Activated naive CD8-positive, alpha-beta T cell treated with anti-CD3 and anti-CD28 coated beads, Interleukin-2, amount 10 ng/mL, durations not matched to agents 7 days and 5 days (primary cell): ENCODE results near the gene TMEM141. TPM values are rescaled to one million over a fixed set of nuclear protein-coding genes. Genes with fewer than 3 reads are reported as not detected.
"Not testable (repeated sequence)": the region's sequence is repeated elsewhere in the genome, so short reads cannot be mapped to it uniquely, and the experiment has no call there.

Experiments used
- ATAC-seq: fragments of 150-1000 bp; cut with Tn5 transposase; one replicate; pipeline ENCODE4 v1.10.0; 2021; ENCODE audit warnings: low read depth, moderate library complexity
- POLR2A ChIA-PET: fragments of 350-600 bp; sonication (Branson Sonifier 250); formaldehyde crosslinking; loops from one replicate; lab custom pipeline; 2021; ENCODE audit warnings: antibody characterized with exemption; lab: Charles Lee
- DNase-seq: peaks from one replicate; pipeline ENCODE4 v3.0.0; 2021
- H3K27ac Mint-ChIP-seq: one replicate; pipeline ENCODE4 v1.8.0; 2022; ENCODE audit warnings: mild to moderate bottlenecking, mixed read lengths
- H3K27me3 Mint-ChIP-seq: one replicate; pipeline ENCODE4 v1.8.0; 2022; ENCODE audit warnings: mild to moderate bottlenecking, moderate library complexity, mixed read lengths
- H3K36me3 Mint-ChIP-seq: one replicate; pipeline ENCODE4 v1.8.0; 2021; ENCODE audit warnings: mild to moderate bottlenecking, mixed read lengths
- H3K4me1 Mint-ChIP-seq: one replicate; pipeline ENCODE4 v1.8.0; 2021; ENCODE audit warnings: mixed read lengths
- H3K4me3 Mint-ChIP-seq: one replicate; pipeline ENCODE4 v1.8.0; 2022; ENCODE audit warnings: mild to moderate bottlenecking, moderate library complexity, mixed read lengths
- H3K9me3 Mint-ChIP-seq: one replicate; pipeline ENCODE4 v1.8.0; 2021; ENCODE audit warnings: mixed read lengths
- total RNA-seq, 2 experiments: library from RNA; stranded (reverse); gene quantifications; one replicate each; pipeline ENCODE4 v1.2.3, GENCODE V29; 2021

The TMEM141 gene
- total RNA-seq, 2 experiments from 2014 or later = 37.5 to 43.6 TPM

DNA sequence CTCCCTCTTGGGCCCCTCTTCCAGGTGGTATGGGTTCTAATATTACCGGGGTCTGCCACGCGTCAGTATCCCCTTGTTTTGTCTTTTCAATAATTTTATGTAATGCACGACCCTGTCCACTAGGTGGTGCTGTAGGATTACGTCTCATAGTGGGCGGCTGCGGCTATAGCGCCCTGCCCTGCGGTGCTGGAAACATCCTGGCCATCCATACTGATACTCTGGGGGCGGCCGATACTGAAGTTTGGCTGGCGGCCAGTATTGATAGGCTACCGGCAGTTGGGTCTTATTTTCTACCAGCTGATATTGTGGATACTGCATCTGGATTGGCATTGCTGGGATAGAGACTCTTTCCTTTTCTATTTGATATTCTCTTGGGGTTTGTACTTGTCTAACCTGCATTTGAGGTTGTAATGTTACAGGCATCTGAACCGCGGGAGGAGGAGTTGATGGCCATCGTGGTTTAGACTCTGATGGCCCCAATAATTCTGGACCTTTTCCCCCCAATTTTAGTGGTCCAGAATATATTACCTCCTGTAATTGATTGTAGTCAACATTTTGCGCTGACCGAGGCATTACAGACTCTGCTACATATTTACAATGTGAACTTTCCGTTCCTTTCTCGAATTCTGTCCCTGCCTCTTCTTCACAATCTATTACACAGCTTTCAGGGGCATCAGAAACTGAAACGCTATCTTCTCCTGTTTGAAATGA is 3.3 kb upstream of the TMEM141 start:
- H3K4me1 Mint-ChIP-seq = peaks cover 25% of the 10 kb centered on the region
- H3K9me3 Mint-ChIP-seq = no peaks in the 10 kb centered on the region
- no peak for ATAC-seq
- H3K4me3 Mint-ChIP-seq = peak overlapping the region; percentile 18
- peaks cover 3% of the 10 kb centered on the region for H3K27me3 Mint-ChIP-seq
- H3K27ac Mint-ChIP-seq = no peak overlapping the region
- DNase-seq = peak; percentile 68
- H3K36me3 Mint-ChIP-seq = no peaks in the 10 kb centered on the region
- POLR2A ChIA-PET = interaction anchor here (0.9 kb wide), 1 partner anchor 247 kb away, joined by 3 read pairs; no protein-coding TSS in a partner anchor

DNA sequence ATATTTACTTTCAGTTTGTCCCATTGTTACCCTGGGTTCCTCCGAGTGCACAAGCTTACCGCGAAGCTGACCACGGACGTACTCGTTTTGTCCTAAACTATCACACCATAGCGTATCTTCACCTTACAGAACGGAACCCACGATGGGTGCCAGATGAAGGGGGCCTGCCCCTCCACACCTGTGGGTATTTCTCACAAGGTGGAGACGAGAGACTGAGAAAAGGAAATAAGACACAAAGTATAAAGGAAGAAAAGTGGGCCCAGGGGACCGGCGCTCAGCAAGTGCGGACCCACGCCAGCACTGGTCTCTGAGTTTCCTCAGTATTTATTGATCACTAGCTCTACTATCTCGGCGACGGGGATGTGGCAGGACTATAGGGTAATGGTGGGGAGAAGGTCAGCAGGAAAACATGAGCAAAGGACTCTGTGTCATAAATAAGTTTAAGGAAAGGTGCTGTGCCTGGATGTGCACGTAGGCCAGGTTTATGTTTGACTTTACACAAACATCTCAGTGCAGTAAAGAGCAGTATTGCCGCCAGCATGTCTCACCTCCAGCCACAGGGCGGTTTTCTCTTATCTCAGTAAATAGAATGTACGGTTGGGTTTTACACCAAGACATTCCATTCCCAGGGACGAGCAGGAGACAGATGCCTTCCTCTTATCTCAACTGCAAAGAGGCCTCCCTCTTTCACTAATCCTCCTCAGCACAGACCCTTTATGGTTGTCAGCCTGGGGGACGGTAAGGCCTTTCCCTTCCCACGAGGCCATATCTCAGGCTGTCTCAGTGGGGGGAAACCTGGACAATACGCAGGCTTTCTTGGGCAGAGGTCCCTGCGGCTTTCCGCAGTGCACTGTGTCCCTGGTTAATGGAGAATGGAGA is 2.3 kb upstream of the TMEM141 start:
- POLR2A ChIA-PET = interaction anchor here (0.9 kb wide), 1 partner anchor 246 kb away, joined by 3 read pairs; no protein-coding TSS in a partner anchor
- peak overlapping the region; percentile 16 for H3K4me3 Mint-ChIP-seq
- ATAC-seq, H3K36me3 Mint-ChIP-seq, DNase-seq, H3K27ac Mint-ChIP-seq, H3K27me3 Mint-ChIP-seq, H3K9me3 Mint-ChIP-seq: not testable (repeated sequence)
- H3K4me1 Mint-ChIP-seq = peaks cover 25% of the 10 kb centered on the region

DNA sequence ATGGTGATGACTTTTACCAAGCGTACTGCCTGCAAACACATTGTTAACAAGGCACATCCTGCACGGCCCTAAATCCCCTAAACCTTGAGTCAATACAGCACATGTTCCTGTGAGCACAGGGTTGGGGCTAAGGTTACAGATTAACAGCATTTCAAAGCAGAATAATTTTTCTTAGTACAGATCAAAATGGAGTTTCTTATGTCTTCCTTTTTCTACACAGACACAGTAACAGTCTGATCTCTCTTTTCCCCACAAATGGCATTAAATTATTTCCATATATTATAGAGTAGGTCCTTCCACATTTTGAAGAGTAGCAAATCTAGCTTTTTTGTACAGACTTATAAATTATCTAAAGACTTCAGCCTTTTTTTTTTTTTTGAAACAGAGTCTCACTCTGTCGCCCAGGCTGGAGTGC is 1.6 kb upstream of the TMEM141 start:
- POLR2A ChIA-PET = no interaction called here
- H3K27ac Mint-ChIP-seq = no peak overlapping the region

DNA sequence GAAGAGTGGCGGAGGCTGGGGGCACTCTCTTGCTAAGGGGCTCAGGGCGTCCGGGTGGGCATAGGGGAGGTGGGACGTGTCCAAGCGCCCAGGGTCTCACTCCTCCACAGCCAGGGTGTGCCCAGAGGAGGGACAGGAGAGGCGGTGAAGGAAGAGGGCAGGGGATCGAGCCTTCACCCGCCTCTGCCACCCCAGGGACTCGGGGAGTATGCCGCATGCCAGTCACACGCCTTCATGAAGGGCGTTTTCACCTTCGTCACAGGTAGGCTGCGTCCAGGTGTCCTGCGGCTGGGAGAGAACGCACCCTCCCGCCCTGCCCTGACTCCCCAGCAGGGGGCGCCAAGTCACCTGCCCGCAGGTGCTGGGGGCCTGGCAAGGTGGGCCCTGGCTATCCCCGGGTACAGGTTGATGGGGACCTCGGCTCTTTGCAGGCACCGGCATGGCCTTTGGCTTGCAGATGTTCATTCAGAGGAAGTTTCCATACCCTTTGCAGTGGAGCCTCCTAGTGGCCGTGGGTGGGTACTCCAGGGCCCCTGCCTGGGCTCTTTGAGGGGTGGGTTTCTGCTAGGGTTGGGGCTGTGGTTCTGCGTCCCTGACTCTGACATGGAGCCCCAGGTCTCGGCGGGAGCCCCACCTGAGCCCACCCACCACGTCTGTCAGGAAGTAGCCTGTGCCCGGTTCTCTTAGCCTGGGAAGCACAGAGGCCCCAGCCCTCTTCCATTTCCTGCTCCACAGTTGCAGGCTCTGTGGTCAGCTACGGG is 552 bp downstream of the TMEM141 start:
- ATAC-seq (peak; percentile 13), DNase-seq (peak; percentile 81)
- no peaks in the 10 kb centered on the region for H3K9me3 Mint-ChIP-seq
- peak overlapping the region; percentile 90 for H3K27ac Mint-ChIP-seq
- POLR2A ChIA-PET = interaction anchor here (0.6 to 1.5 kb wide), 5 partner anchors 14 to 300 kb away, joined by 3 to 7 read pairs (median 4); partner anchors contain the start of gene RABL6
- peaks cover 11% of the 10 kb centered on the region for H3K27me3 Mint-ChIP-seq
- no peaks in the 10 kb centered on the region for H3K36me3 Mint-ChIP-seq
- H3K4me1 Mint-ChIP-seq = peaks cover 26% of the 10 kb centered on the region
- peak overlapping the region; percentile 82 for H3K4me3 Mint-ChIP-seq

More for the DNA sequence above, 1.6 kb upstream of the TMEM141 start:
- H3K4me1 Mint-ChIP-seq = peaks cover 25% of the 10 kb centered on the region
- DNase-seq = no peak
- ATAC-seq = no peak
- H3K4me3 Mint-ChIP-seq = no peak overlapping the region
- H3K36me3 Mint-ChIP-seq = no peaks in the 10 kb centered on the region
- H3K9me3 Mint-ChIP-seq = no peaks in the 10 kb centered on the region
- peaks cover 3% of the 10 kb centered on the region for H3K27me3 Mint-ChIP-seq

DNA sequence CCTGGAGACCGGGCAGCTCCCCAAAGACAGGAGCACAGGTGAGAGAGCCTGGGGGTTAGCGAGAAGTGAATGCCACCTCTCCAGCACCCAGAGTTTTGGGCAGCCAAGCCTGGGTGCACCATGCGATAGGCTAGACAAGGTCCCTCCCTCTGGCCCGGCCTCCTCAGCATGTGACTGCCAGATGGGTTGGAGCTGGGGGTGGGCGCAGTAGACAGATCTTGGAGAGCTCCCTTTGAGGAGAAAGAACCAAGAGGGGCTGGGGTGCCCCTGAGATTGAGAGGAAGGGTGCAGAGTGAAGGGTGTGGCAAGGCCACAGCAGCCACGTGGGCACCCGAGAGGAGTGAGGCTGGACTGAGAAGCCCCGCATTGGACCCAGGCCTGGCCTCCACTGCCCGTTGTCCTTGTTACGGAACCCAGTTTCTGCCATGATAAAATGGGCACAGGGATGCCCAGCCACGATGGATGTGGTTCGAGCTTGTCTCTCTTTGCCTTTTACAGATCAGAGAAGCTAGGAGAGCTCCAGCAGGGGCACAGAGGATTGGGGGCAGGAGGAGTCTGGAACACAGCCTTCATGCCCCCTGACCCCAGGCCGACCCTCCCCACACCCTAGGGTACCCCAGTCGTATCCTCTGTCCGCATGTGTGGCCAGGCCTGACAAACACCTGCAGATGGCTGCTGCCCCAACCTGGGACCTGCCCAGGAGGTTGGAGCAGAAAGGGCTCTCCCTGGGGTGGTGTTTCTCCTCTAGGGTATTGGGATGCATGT is 1.4 kb downstream of the TMEM141 start:
- Mint-ChIP-seq H3K27ac (peak overlapping the region; percentile 83), H3K36me3 (no peaks in the 10 kb centered on the region), H3K4me1 (peaks cover 25% of the 10 kb centered on the region), H3K4me3 (peak overlapping the region; percentile 82), H3K27me3 (peaks cover 19% of the 10 kb centered on the region), H3K9me3 (no peaks in the 10 kb centered on the region)
- DNase-seq (no peak), ATAC-seq (no peak)
- POLR2A ChIA-PET = interaction anchor here (0.6 to 1.1 kb wide), 3 partner anchors 15 to 299 kb away, joined by 4 read pairs; partner anchors contain the start of gene RABL6

DNA sequence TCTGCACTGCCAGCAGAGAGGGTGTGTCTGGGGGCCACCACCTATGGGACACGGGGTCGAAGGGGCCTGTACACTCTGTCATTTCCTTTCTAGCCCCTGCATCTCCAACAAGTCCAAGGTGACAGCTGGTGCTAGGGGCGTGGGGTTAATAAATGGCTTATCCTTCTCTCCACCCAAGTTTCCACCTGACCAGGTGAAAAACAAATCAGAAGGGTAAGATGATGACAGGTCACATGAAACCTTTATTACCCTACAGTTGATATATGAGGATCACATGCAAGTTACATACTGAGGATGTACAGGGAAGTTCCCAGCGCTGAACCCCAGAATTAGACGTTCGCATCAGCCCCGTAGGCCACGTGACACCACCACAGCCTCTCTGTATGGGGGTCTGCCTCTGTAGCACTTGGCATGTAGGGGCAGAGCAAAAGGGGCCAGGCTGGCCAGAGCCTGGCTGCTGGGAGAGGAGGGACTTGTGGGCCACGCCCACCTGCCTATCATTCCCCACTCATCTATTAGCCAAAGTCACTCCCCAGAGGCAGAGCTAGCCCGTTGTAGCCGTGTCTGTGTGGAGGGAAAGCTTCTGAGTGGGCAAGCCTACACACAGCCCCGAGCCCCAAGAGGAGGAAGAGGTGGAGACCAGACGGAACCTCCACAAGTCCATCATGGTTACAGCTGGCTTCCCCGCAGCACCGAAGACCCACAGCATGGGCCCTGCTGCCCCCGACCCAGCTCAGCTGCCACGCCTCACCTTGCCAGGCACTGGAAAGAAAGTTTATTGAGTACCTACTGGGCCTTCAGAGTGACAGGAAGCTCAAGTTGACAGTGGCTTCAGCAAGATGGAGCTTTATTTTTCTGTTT is 2.2 kb downstream of the TMEM141 start:
- ATAC-seq (no peak), DNase-seq (no peak)
- H3K4me1 Mint-ChIP-seq = peaks cover 18% of the 10 kb centered on the region
- POLR2A ChIA-PET = interaction anchor here (0.6 to 1.4 kb wide), 3 partner anchors 14 to 89 kb away, joined by 4 to 6 read pairs (median 4); partner anchors contain the start of gene RABL6
- H3K9me3 Mint-ChIP-seq = no peaks in the 10 kb centered on the region
- H3K36me3 Mint-ChIP-seq = no peaks in the 10 kb centered on the region
- no peak overlapping the region for H3K27ac Mint-ChIP-seq
- no peak overlapping the region for H3K4me3 Mint-ChIP-seq
- H3K27me3 Mint-ChIP-seq = peaks cover 23% of the 10 kb centered on the region

DNA sequence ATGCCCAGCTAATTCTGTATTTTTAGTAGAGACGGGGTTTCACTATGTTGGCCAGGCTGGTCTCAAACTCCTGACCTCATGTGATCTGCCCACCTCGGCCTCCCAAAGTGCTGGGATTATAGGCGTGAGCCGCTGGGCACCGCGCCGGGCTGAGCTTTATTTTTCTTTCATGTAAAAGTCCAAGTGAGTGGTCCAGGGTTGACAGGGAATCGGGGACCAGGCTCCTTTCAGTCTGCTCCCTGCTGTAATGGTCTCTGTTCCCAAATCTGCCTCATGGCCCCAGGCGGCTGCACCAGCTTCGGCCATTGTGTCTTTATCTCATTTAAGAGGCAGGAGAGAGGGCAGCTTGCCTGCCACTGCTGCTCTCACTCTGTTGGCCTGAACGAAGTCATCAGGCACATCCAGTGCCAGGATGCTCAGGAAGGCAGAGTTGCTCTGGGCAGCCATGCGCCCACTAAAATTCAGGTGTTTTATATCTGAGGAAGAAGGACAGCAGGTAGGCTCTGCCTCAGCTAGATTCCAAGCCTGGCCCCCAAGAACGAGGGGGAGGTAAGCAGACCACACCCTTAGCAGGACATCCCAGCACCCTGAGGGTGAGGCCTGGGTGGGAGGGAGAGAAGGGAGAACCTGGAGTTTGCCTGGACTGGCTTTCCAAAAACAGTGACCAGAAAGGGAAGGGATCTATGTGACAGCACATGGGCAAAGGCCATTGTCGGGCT is 3.3 kb downstream of the TMEM141 start:
- H3K4me1 Mint-ChIP-seq = peaks cover 15% of the 10 kb centered on the region
- no peak for ATAC-seq
- no peaks in the 10 kb centered on the region for H3K9me3 Mint-ChIP-seq
- no peaks in the 10 kb centered on the region for H3K36me3 Mint-ChIP-seq
- H3K27me3 Mint-ChIP-seq = peaks cover 23% of the 10 kb centered on the region
- no peak overlapping the region for H3K27ac Mint-ChIP-seq
- POLR2A ChIA-PET = interaction anchor here (1.4 kb wide), 1 partner anchor 13 kb away, joined by 6 read pairs; the partner anchor contains the start of gene RABL6
- H3K4me3 Mint-ChIP-seq = no peak overlapping the region
- DNase-seq = no peak

DNA sequence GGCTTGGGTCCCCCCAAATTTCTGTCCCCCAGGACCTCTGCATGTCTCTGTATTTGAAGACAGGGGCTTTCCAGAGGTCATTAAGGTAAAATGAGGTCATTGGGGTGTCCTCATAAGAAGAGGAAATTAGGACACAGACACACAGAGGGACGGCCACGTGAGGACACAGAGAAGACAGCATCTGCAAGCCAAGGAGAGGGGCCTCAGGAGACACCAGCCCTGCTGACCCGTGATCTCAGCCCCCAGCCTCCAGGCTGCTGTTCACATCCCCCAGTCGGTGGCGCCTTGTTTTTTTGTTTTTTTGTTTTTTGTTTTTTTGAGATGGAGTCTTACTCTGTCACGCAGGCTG is 3.8 kb downstream of the TMEM141 start:
- no peaks in the 10 kb centered on the region for H3K9me3 Mint-ChIP-seq
- DNase-seq = no peak
- no peak overlapping the region for H3K27ac Mint-ChIP-seq
- H3K36me3 Mint-ChIP-seq = no peaks in the 10 kb centered on the region
- peaks cover 23% of the 10 kb centered on the region for H3K27me3 Mint-ChIP-seq
- H3K4me1 Mint-ChIP-seq = peaks cover 15% of the 10 kb centered on the region
- no peak overlapping the region for H3K4me3 Mint-ChIP-seq
- POLR2A ChIA-PET = no interaction called here
- no peak for ATAC-seq

DNA sequence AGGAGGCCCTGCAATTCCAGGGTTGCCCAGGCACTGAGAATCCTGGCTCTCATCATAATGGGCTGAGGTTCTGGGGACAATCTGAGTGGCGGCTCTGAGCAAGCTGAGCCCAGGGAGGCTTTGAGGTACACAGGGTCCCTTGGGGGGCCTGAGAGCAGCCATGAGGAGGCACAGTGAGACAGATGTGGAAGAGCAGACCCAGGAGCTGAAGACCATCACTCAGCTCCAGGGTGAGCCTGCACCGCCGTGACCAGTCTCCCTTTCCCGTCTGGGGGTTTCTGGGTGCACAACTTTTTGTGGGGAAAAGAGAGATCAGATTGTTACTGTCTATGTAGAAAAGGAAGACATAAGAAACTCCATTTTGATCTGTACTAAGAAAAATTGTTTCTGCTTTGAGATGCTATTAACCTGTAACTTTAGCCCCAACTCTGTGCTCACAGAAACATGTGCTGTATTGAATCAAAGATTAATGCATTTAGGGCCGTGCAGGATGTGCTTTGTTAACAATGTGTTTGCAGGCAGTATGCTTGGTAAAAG is 5.2 kb downstream of the TMEM141 start, which contains the start of gene CCDC183:
TSS of gene CCDC183 (plus strand) at position 101 of the 537 bp plus-strand sequence. CDS start at position 161, 60 bp downstream.
- DNase-seq (no peak), ATAC-seq (no peak)
- peaks cover 30% of the 10 kb centered on the region for H3K27me3 Mint-ChIP-seq
- no peak within 1 kb of the TSS for H3K4me3 Mint-ChIP-seq
- POLR2A ChIA-PET = interaction anchor here (1.3 kb wide), 1 partner anchor 11 kb away, joined by 4 read pairs; the partner anchor contains the start of gene RABL6
- H3K27ac Mint-ChIP-seq = no peak within 1 kb of the TSS
- no peaks in the 10 kb centered on the region for H3K36me3 Mint-ChIP-seq
- peaks cover 18% of the 10 kb centered on the region for H3K4me1 Mint-ChIP-seq
- no peaks in the 10 kb centered on the region for H3K9me3 Mint-ChIP-seq

DNA sequence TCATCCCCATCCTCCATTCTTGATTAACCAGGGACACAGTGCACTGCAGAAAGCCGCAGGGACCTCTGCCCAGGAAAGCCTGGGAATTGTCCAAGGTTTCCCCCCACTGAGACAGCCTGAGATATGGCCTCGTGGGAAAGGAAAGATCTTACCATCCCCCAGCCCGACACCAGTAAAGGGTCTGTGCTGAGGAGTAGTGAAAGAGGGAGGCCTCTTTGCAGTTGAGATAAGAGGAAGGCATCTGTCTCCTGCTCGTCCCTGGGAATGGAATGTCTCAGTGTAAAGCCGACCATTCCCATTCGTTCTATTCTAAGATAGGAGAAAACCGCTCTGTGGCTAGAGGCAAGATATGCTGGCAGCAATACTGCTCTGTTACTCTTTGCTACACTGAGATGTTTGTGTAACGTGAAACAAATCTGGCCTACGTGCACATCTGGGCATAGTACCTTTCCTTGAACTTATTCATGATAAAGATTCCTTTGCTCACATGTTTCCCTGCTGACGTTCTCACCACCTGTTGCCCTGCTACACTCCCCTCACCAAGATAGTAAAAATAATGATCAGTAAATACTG is 5.7 kb downstream of the TMEM141 start:
- H3K4me3 Mint-ChIP-seq, ATAC-seq, DNase-seq, H3K27ac Mint-ChIP-seq, H3K9me3 Mint-ChIP-seq, H3K36me3 Mint-ChIP-seq: not testable (repeated sequence)
- peaks cover 35% of the 10 kb centered on the region for H3K27me3 Mint-ChIP-seq
- POLR2A ChIA-PET = interaction anchor here (0.7 to 1.3 kb wide), 2 partner anchors 11 to 270 kb away, joined by 3 to 4 read pairs; partner anchors contain the start of gene RABL6
- H3K4me1 Mint-ChIP-seq = peaks cover 19% of the 10 kb centered on the region
